GM23338 (cell line): Measurements from ENCODE around the gene DNAH11. TPM values are rescaled to one million over a fixed set of nuclear protein-coding genes. Genes with fewer than 3 reads are reported as not detected.

Experiments used
- ATAC-seq: fragments of 200-7000 bp; cut with Tn5 transposase; 3 replicates; pipeline ENCODE4 v1.9.1; 2020
- DNase-seq: peaks from one replicate; pipeline ENCODE4 v3.0.0-alpha.2; 2015; ENCODE audit warnings: low spot score
- H2AFZ ChIP-seq: fragments of 200-600 bp; sonication (generic); 2 replicates; pipeline ENCODE4 v1.8.0; 2016; ENCODE audit warnings: antibody characterized with exemption, mild to moderate bottlenecking, moderate library complexity
- H3F3A ChIP-seq: fragments of 200-600 bp; sonication (generic); replicated peaks from 2 replicates; pipeline ENCODE4 v1.8.0; 2017; ENCODE audit warnings: antibody characterized with exemption, mixed run types, low read depth
- H3K27ac ChIP-seq: fragments of 200-600 bp; sonication (generic); 2 replicates; pipeline ENCODE4 v1.6.1; 2016; ENCODE audit warnings: low read depth
- H3K27me3 ChIP-seq: fragments of 200-600 bp; sonication (generic); 2 replicates; pipeline ENCODE4 v1.8.0; 2016; ENCODE audit warnings: mild to moderate bottlenecking, mixed run types, moderate library complexity; ENCODE audit not compliant: insufficient read depth
- H3K36me3 ChIP-seq: fragments of 200-600 bp; sonication (generic); 2 replicates; pipeline ENCODE4 v1.8.0; 2016; ENCODE audit warnings: mild to moderate bottlenecking; ENCODE audit not compliant: insufficient read depth
- H3K4me1 ChIP-seq: fragments of 200-600 bp; sonication (generic); 2 replicates; pipeline ENCODE4 v1.8.0; 2016; ENCODE audit warnings: mild to moderate bottlenecking, moderate library complexity; ENCODE audit not compliant: insufficient read depth
- H3K4me2 ChIP-seq: fragments of 200-600 bp; sonication (generic); 2 replicates; pipeline ENCODE4 v1.7.1; 2017; ENCODE audit warnings: mixed run types
- H3K4me3 ChIP-seq: fragments of 200-600 bp; sonication (generic); 2 replicates; pipeline ENCODE4 v1.6.1; 2016; ENCODE audit warnings: mixed run types
- H3K79me2 ChIP-seq: fragments of 200-600 bp; sonication (generic); replicated peaks from 2 replicates; pipeline ENCODE4 v1.8.0; 2017; ENCODE audit warnings: mild to moderate bottlenecking; ENCODE audit not compliant: insufficient read depth
- H3K9me2 ChIP-seq: fragments of 200-600 bp; sonication (generic); 2 replicates; pipeline ENCODE4 v1.8.0; 2017; ENCODE audit not compliant: insufficient read depth
- H4K20me1 ChIP-seq: fragments of 200-600 bp; sonication (generic); replicated peaks from 2 replicates; pipeline ENCODE4 v1.8.0; 2017; ENCODE audit warnings: mild to moderate bottlenecking; ENCODE audit not compliant: insufficient read depth
- H3K27ac Mint-ChIP-seq: 2 replicates; pipeline ENCODE4 v1.8.0; 2020; ENCODE audit warnings: inconsistent platforms, mild to moderate bottlenecking, moderate library complexity, mixed read lengths
- H3K27me3 Mint-ChIP-seq: 3 replicates; pipeline ENCODE4 v1.8.0; 2022; ENCODE audit warnings: low read depth, mild to moderate bottlenecking, moderate library complexity, mixed read lengths, inconsistent platforms; ENCODE audit not compliant: insufficient read depth, poor library complexity
- H3K36me3 Mint-ChIP-seq: 3 replicates; pipeline ENCODE4 v1.8.0; 2021; ENCODE audit warnings: low read depth, mild to moderate bottlenecking, inconsistent platforms, moderate library complexity, mixed read lengths
- H3K4me1 Mint-ChIP-seq: 3 replicates; pipeline ENCODE4 v1.8.0; 2020; ENCODE audit warnings: mild to moderate bottlenecking, inconsistent platforms, mixed read lengths
- H3K4me3 Mint-ChIP-seq: 3 replicates; pipeline ENCODE4 v1.8.0; 2021; ENCODE audit warnings: moderate library complexity, mild to moderate bottlenecking, inconsistent platforms, mixed read lengths
- H3K9me3 Mint-ChIP-seq: 3 replicates; pipeline ENCODE4 v1.8.0; 2020; ENCODE audit warnings: moderate library complexity, mild to moderate bottlenecking, inconsistent platforms, mixed read lengths
- CREB1 ChIP-seq: fragments of 250-450 bp; sonication (Bioruptor Pico); IDR thresholded peaks from 2 replicates; pipeline ENCODE4 v1.5.0; 2020; ENCODE audit warnings: low read depth, mild to moderate bottlenecking, moderate library complexity
- CTCF ChIP-seq, 2 experiments: fragments of 200-600 bp in 1 of 2; sonication (generic) in 1 of 2; conservative IDR thresholded peaks; 2 replicates each; pipeline versions ENCODE4 v1.5.1 to v1.6.1; 2016 to 2017; ENCODE audit warnings: antibody characterized with exemption in 2 of 2, low read depth in 2 of 2, mild to moderate bottlenecking in 2 of 2, moderate library complexity in 1 of 2
- ETS1 ChIP-seq: IDR thresholded peaks from 2 replicates; pipeline ENCODE4 v1.6.1; 2016; ENCODE audit warnings: antibody characterized with exemption
- EZH2 ChIP-seq: fragments of 200-600 bp; sonication (generic); IDR thresholded peaks from one replicate; pipeline ENCODE4 v1.8.0; 2017; ENCODE audit warnings: antibody characterized with exemption, mild to moderate bottlenecking, low read depth; ENCODE audit not compliant: unreplicated experiment
- EZH2phosphoT487 ChIP-seq: fragments of 200-600 bp; sonication (generic); IDR thresholded peaks from one replicate; pipeline ENCODE4 v1.8.1; 2018; ENCODE audit warnings: antibody characterized with exemption; ENCODE audit not compliant: unreplicated experiment
- JUNB ChIP-seq: IDR thresholded peaks from one replicate; pipeline ENCODE4 v1.6.1; 2016; ENCODE audit warnings: antibody characterized with exemption; ENCODE audit not compliant: unreplicated experiment
- NANOG ChIP-seq: IDR thresholded peaks from 2 replicates; pipeline ENCODE4 v1.6.1; 2016; ENCODE audit warnings: antibody characterized with exemption, borderline replicate concordance
- POLR2AphosphoS5 ChIP-seq: IDR thresholded peaks from 2 replicates; pipeline ENCODE4 v1.6.1; 2016; ENCODE audit warnings: antibody characterized with exemption, low read depth
- REST ChIP-seq: IDR thresholded peaks from one replicate; pipeline ENCODE4 v1.6.1; 2018; ENCODE audit warnings: antibody characterized with exemption; ENCODE audit not compliant: unreplicated experiment
- STAT1 ChIP-seq: IDR thresholded peaks from one replicate; pipeline ENCODE4 v1.6.1; 2016; ENCODE audit warnings: antibody characterized with exemption; ENCODE audit not compliant: unreplicated experiment
- ZNF114 ChIP-seq: fragments of 250-450 bp; sonication (Bioruptor Pico); IDR thresholded peaks from 2 replicates; pipeline ENCODE4 v1.5.0; 2020; ENCODE audit warnings: mild to moderate bottlenecking, moderate library complexity
- ZNF331 ChIP-seq: fragments of 250-450 bp; sonication (Bioruptor Pico); IDR thresholded peaks from 2 replicates; pipeline ENCODE4 v1.5.0; 2020; ENCODE audit warnings: low read depth, mild to moderate bottlenecking, moderate library complexity
- ZNF462 ChIP-seq: fragments of 250-450 bp; sonication (Bioruptor Pico); IDR thresholded peaks from 2 replicates; pipeline ENCODE4 v1.5.0; 2020; ENCODE audit warnings: mild to moderate bottlenecking, moderate library complexity
- polyA plus RNA-seq: library from polyadenylated mRNA; unstranded; fragments of >200 nt; fragmentation: Nextera tagmentation; extraction: Ambion mirVana; gene quantifications from 2 replicates; pipeline ENCODE4 v1.2.1, GENCODE V29; 2016
- total RNA-seq: library from RNA; depleted of rRNA; stranded (reverse); fragments of >200 nt; shearing (Covaris generic); gene quantifications from 2 replicates; pipeline ENCODE4 v1.2.3, GENCODE V29; 2014

The DNAH11 gene
- total and polyA plus RNA-seq, 2 experiments from 2014 or later, result 9.3 TPM

- H3K27me3 ChIP-seq, result no peaks in the 10 kb centered on the region
- H3K79me2 ChIP-seq, result no peaks in the 10 kb centered on the region
- no peak overlapping the region for H3K27ac ChIP-seq
- no peaks in the 10 kb centered on the region for H3K36me3 ChIP-seq
- no peak overlapping the region for H2AFZ ChIP-seq
- H3K4me1 Mint-ChIP-seq, result peaks cover 3% of the 10 kb centered on the region
- no peaks in the 10 kb centered on the region for H3K9me3 Mint-ChIP-seq
- DNase-seq, result no peak
- H3K27ac Mint-ChIP-seq, result no peak overlapping the region
- no peak overlapping the region for H3K4me2 ChIP-seq
- no peak overlapping the region for H3K4me3 ChIP-seq
- TF ChIP-seq EZH2phosphoT487 (no peak), JUNB (no peak), CTCF (conservative IDR thresholded peaks at IDR 0.05; ENCODE audit: low read depth in 2 of 2) (no peak), NANOG (no peak), CREB1 (CRISPR knock-in tag) (no peak), POLR2AphosphoS5 (no peak), ZNF114 (CRISPR knock-in tag) (no peak), ZNF331 (CRISPR knock-in tag) (no peak), ETS1 (no peak), ZNF462 (CRISPR knock-in tag) (no peak), REST (no peak), STAT1 (no peak), EZH2 (no peak)
- no peak for ATAC-seq
- no peaks in the 10 kb centered on the region for H4K20me1 ChIP-seq
- H3F3A ChIP-seq, result no peaks in the 10 kb centered on the region
- H3K9me2 ChIP-seq, result 0 out of 2 replicates have a peak, but pooled peaks cover 4% of the 10 kb centered on the region
- H3K4me1 ChIP-seq, result peaks cover 8% of the 10 kb centered on the region; the same call in 1 of the 2 replicates
- H3K4me3 Mint-ChIP-seq, result no peak overlapping the region
- H3K27me3 Mint-ChIP-seq, result no peaks in the 10 kb centered on the region
- no peaks in the 10 kb centered on the region for H3K36me3 Mint-ChIP-seq
Observed at GRCh38 chr7:21719846-21720245, 177.0 kb downstream of the DNAH11 start.
